HepG2 (cell line): Measurements from ENCODE around the gene CLIC3. TPM values are rescaled to one million over a fixed set of nuclear protein-coding genes. Genes with fewer than 3 reads are reported as not detected.

Source experiments
- ATAC-seq: fragments of 200-7000 bp; cut with Tn5 transposase; 3 replicates; pipeline ENCODE4 v1.9.1; 2020; ENCODE audit warnings: mild to moderate bottlenecking, moderate library complexity
- BruUV-seq: library from RNA; stranded (reverse); fragments of 400-500 nt; replicated peaks from 2 replicates; lab custom pipeline; 2021; lab: Mats Ljungman, UMichigan
- CTCF ChIA-PET: fragments of 300-600 bp; formaldehyde crosslinking; extraction: SDS; loops from one replicate; lab custom pipeline; 2021; ENCODE audit warnings: low total read pairs, inconsistent platforms, low intra/inter-chr PET ratio; lab: Yijun Ruan, JAX
- POLR2A ChIA-PET: fragments of 350-600 bp; sonication (Branson Sonifier 250); formaldehyde crosslinking; loops from one replicate; lab custom pipeline; 2020; ENCODE audit warnings: antibody characterized with exemption, inconsistent platforms; lab: Yijun Ruan, JAX
- DNase-seq: peaks from one replicate; pipeline ENCODE4 v3.0.0-alpha.2; 2015; ENCODE audit warnings: low spot score
- FAIRE-seq: peaks from 3 replicates; lab custom pipeline; 2011; peaks lifted over from hg19 to GRCh38; lab: Jason Lieb, UNC
- H2AFZ ChIP-seq: one replicate; pipeline ENCODE4 v1.6.1; 2011; ENCODE audit warnings: low read length, inconsistent platforms
- H3K27ac ChIP-seq: fragments of 300-600 bp; 3 replicates; pipeline ENCODE4 v1.8.0; 2011; ENCODE audit warnings: mixed run types, mild to moderate bottlenecking, mixed read lengths, low read length, inconsistent platforms; ENCODE audit not compliant: insufficient read depth; ENCODE audit errors: extremely low read length
- H3K27me3 ChIP-seq, 2 experiments: fragments of 200-600 bp in 1 of 2; 2 replicates in 1 of 2; 3 replicates in 1 of 2; pipeline versions ENCODE4 v1.6.0 to v1.8.0; 2011; ENCODE audit warnings: low read length in 2 of 2, mild to moderate bottlenecking in 2 of 2, moderate library complexity in 2 of 2, inconsistent platforms in 1 of 2; ENCODE audit not compliant: insufficient read depth in 2 of 2, control insufficient read depth in 1 of 2
- H3K36me3 ChIP-seq, 2 experiments: fragments of 200-600 bp in 1 of 2; replicated peaks in 1 of 2; 2 replicates in 1 of 2; 3 replicates in 1 of 2; pipeline versions ENCODE4 v1.5.1 to v1.8.0; 2011; ENCODE audit warnings: low read length in 2 of 2, inconsistent platforms in 1 of 2; ENCODE audit not compliant: insufficient read depth in 2 of 2, control insufficient read depth in 1 of 2
- H3K4me1 ChIP-seq: 2 replicates; pipeline ENCODE4 v1.5.1; 2012; ENCODE audit warnings: low read length, inconsistent platforms; ENCODE audit not compliant: insufficient read depth
- H3K4me2 ChIP-seq: 2 replicates; pipeline ENCODE4 v1.6.0; 2011; ENCODE audit warnings: low read depth, low read length, inconsistent platforms
- H3K4me3 ChIP-seq, 3 experiments: fragments of 200-600 bp in 1 of 3; sonication (generic), shearing (Covaris generic) in 1 of 3; replicated peaks in 1 of 3; 2 replicates each; pipeline ENCODE4 v1.5.1; 2011 to 2016; ENCODE audit warnings: low read length in 3 of 3, inconsistent platforms in 2 of 3, low read depth in 2 of 3, mild to moderate bottlenecking in 2 of 3, control low read depth in 1 of 3, mixed read lengths in 1 of 3; ENCODE audit not compliant: insufficient read depth in 1 of 3
- H3K79me2 ChIP-seq: one replicate; pipeline ENCODE4 v1.6.1; 2011; ENCODE audit warnings: low read length, inconsistent platforms; ENCODE audit not compliant: insufficient read depth
- H3K9ac ChIP-seq: 2 replicates; pipeline ENCODE4 v1.6.0; 2011; ENCODE audit warnings: mild to moderate bottlenecking, low read depth, low read length, inconsistent platforms; ENCODE audit not compliant: insufficient read depth
- H3K9me3 ChIP-seq: 2 replicates; pipeline ENCODE4 v1.5.1; 2012; ENCODE audit warnings: mild to moderate bottlenecking, low read length
- H4K20me1 ChIP-seq: 2 replicates; pipeline ENCODE4 v1.6.0; 2011; ENCODE audit warnings: inconsistent platforms, mild to moderate bottlenecking, low read length, moderate library complexity; ENCODE audit not compliant: insufficient read depth
- WGBS: methylation state at CpG from one replicate; pipeline ENCODE4 v1.1.6; 2017; ENCODE audit warnings: low lambda C conversion rate; 5-methylcytosine and 5-hydroxymethylcytosine counted together
- in situ Hi-C: cut with HindIII; loops from 2 replicates; pipeline ENCODE4 v1.10.0; 2017; ENCODE audit warnings: low pct_unique_long_range_greater_than_20kb; ENCODE audit not compliant: extremely low pct_ligation_motif_present
- intact Hi-C: fragments of 100-400 bp; cut with micrococcal nuclease; formaldehyde crosslinking; loops from one replicate; pipeline ENCODE4 v1.10.0; 2022; ENCODE audit not compliant: unreplicated experiment
- polyA plus RNA-seq, 8 experiments: library from polyadenylated mRNA; depleted of rRNA in 3 of 8; stranded (reverse) in 7 of 8; unstranded in 1 of 8; fragments of >200 nt; fragmentation: Illumina TruSeq in 4 of 8; extraction: Trizol in 4 of 8; gene quantifications; 2 replicates each; pipeline versions ENCODE4 v1.2.1 to v1.2.3, GENCODE V29; 2011 to 2016; ENCODE audit warnings: low read depth in 4 of 8, missing spikeins in 1 of 8, mixed read lengths in 1 of 8; ENCODE audit not compliant: insufficient read depth in 1 of 8
- total RNA-seq, 5 experiments: library from RNA; depleted of rRNA; stranded (reverse); fragments of >200 nt; fragmentation: Illumina TruSeq; extraction: Trizol; gene quantifications; 2 replicates each; pipeline ENCODE4 v1.2.3, GENCODE V29; 2016; ENCODE audit warnings: low read depth in 1 of 5
- TF ChIP-seq, protein P1 (sequence below): sonication (generic); formaldehyde crosslinking; IDR thresholded peaks from 2 replicates; pipeline ENCODE4 v1.4.0; 2020; ENCODE audit warnings: mild to moderate bottlenecking, missing genetic modification reagents, borderline replicate concordance
- TF ChIP-seq, protein P2 (sequence below): IDR thresholded peaks from 2 replicates; pipeline ENCODE4 v1.6.1; 2016; ENCODE audit warnings: missing genetic modification reagents, missing compliant biosample characterization
- TF ChIP-seq, protein P3 (sequence below): sonication (generic); formaldehyde crosslinking; IDR thresholded peaks from 2 replicates; pipeline ENCODE4 v1.5.0; 2020; ENCODE audit warnings: mild to moderate bottlenecking, missing genetic modification reagents, moderate library complexity
- TF ChIP-seq, protein P4 (sequence below): IDR thresholded peaks from 2 replicates; pipeline ENCODE4 v1.6.1; 2012; ENCODE audit warnings: low read length, improper control_type of control experiment

Gene CLIC3
- total and polyA plus RNA-seq, 2 of the 13 experiments (the other 11 are each of a cell fraction or from before 2014, with no cell fraction given): 0.51 to 1.5 TPM

DNA sequence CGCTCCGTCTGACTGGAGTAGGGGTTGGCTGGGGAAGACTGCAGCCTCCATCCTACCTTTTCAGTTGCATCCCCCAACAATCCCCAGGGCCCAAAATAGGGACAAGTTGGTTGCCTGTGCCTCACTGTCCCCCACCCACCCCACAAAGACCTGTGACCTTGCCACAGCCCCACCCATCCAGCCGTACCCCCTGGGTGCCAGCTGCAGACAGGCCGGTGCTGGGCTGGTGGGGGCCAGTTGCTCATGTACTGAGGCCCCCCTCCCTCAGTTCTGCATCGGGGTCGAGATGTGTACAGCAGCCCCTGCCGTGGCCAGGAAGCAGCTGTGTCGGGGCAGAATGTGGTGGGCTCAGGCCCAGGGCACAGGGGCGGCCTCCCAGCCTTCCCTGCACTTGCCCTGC lies 13.2 kb downstream of the CLIC3 start (continued):
- TF ChIP-seq, protein P1, sequence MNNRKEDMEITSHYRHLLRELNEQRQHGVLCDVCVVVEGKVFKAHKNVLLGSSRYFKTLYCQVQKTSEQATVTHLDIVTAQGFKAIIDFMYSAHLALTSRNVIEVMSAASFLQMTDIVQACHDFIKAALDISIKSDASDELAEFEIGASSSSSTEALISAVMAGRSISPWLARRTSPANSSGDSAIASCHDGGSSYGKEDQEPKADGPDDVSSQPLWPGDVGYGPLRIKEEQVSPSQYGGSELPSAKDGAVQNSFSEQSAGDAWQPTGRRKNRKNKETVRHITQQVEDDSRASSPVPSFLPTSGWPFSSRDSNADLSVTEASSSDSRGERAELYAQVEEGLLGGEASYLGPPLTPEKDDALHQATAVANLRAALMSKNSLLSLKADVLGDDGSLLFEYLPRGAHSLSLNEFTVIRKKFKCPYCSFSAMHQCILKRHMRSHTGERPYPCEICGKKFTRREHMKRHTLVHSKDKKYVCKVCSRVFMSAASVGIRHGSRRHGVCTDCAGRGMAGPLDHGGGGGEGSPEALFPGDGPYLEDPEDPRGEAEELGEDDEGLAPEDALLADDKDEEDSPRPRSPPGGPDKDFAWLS (CRISPR knock-in tag): no peak
- TF ChIP-seq, all 625 proteins: peak for 0

DNA sequence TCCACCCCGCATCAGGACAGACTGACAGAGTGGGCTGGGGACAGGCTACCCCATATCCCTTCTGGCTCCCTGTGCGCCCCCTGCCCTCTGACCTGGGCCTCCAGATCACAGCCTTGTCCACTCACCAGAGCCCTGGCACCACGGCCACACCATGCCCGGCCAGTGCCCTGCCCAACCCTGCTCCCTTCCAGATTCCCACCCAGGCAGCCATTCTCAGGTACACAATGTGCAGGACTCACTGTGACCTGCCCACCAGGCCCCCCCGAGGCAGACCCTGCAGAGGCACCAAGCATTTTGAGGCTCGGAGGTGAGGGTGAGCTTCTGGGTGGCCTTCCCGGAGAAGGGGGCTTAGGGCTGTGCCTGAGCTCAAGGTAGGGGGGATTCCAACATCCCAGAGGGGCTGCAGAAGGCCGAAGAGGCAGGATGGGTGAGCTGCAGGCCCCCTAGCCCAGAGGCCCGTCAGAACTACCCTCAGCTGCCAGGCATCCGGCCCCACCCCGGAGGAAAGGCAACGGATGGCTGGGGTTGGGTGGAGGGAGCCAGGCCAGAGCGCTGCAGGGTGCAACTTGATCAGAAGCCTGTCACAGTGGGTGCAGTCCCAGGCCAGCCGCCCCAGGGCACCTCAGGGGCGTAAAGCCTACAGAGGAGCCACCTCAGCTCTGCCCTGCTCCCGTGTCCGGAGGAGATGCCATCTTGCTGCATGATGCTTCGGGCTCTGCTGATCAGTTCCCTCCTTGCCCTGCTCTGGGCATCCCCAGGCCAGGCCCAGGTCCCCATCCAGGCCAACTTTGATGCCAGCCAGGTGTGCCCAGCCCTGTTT lies 13.9 kb downstream of the CLIC3 start, which contains the start of gene LCNL1:
TSS of gene LCNL1 (plus strand) at position 762 of the 820 bp plus-strand sequence. CDS start 594 bp downstream, outside the sequence.
- POLR2A ChIA-PET: no interaction called here
- in situ Hi-C loops: no loop called here

More for the DNA sequence above, 13.9 kb downstream of the CLIC3 start, which contains the start of gene LCNL1:
- no peak for ATAC-seq
- TF ChIP-seq, protein P2, sequence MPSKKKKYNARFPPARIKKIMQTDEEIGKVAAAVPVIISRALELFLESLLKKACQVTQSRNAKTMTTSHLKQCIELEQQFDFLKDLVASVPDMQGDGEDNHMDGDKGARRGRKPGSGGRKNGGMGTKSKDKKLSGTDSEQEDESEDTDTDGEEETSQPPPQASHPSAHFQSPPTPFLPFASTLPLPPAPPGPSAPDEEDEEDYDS: no peak
- TF ChIP-seq, protein P3, sequence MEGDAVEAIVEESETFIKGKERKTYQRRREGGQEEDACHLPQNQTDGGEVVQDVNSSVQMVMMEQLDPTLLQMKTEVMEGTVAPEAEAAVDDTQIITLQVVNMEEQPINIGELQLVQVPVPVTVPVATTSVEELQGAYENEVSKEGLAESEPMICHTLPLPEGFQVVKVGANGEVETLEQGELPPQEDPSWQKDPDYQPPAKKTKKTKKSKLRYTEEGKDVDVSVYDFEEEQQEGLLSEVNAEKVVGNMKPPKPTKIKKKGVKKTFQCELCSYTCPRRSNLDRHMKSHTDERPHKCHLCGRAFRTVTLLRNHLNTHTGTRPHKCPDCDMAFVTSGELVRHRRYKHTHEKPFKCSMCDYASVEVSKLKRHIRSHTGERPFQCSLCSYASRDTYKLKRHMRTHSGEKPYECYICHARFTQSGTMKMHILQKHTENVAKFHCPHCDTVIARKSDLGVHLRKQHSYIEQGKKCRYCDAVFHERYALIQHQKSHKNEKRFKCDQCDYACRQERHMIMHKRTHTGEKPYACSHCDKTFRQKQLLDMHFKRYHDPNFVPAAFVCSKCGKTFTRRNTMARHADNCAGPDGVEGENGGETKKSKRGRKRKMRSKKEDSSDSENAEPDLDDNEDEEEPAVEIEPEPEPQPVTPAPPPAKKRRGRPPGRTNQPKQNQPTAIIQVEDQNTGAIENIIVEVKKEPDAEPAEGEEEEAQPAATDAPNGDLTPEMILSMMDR (CRISPR knock-in tag): 0 out of 2 replicates have a peak, but pooled peaks have one; percentile 3
- TF ChIP-seq, protein P4, sequence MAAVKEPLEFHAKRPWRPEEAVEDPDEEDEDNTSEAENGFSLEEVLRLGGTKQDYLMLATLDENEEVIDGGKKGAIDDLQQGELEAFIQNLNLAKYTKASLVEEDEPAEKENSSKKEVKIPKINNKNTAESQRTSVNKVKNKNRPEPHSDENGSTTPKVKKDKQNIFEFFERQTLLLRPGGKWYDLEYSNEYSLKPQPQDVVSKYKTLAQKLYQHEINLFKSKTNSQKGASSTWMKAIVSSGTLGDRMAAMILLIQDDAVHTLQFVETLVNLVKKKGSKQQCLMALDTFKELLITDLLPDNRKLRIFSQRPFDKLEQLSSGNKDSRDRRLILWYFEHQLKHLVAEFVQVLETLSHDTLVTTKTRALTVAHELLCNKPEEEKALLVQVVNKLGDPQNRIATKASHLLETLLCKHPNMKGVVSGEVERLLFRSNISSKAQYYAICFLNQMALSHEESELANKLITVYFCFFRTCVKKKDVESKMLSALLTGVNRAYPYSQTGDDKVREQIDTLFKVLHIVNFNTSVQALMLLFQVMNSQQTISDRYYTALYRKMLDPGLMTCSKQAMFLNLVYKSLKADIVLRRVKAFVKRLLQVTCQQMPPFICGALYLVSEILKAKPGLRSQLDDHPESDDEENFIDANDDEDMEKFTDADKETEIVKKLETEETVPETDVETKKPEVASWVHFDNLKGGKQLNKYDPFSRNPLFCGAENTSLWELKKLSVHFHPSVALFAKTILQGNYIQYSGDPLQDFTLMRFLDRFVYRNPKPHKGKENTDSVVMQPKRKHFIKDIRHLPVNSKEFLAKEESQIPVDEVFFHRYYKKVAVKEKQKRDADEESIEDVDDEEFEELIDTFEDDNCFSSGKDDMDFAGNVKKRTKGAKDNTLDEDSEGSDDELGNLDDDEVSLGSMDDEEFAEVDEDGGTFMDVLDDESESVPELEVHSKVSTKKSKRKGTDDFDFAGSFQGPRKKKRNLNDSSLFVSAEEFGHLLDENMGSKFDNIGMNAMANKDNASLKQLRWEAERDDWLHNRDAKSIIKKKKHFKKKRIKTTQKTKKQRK: no peak
- BruUV-seq: no TSS peak
- H3K9ac ChIP-seq: no peak within 1 kb of the TSS
- H3K4me1 ChIP-seq: peaks cover 39% of the 10 kb centered on the region
- H3K36me3 ChIP-seq: no peaks in the 10 kb centered on the region
- no peak for DNase-seq
- H3K4me2 ChIP-seq: peak within 1 kb of the TSS; percentile 29; the same call in 1 of the 2 replicates
- H3K79me2 ChIP-seq: no peaks in the 10 kb centered on the region
- intact Hi-C loops: no loop called here
- no peaks in the 10 kb centered on the region for H3K9me3 ChIP-seq
- WGBS: 23% methylated on average over 6 of the region's 18 CpGs
- peaks cover 1 to 48% of the 10 kb centered on the region in 2 experiments; a peak in 4 of 5 replicates for H3K27me3 ChIP-seq
- no peak within 1 kb of the TSS for H2AFZ ChIP-seq
- no peak within 1 kb of the TSS for H3K27ac ChIP-seq
- H3K4me3 ChIP-seq: no peak within 1 kb of the TSS
- no peak for FAIRE-seq
- no peaks in the 10 kb centered on the region for H4K20me1 ChIP-seq
- CTCF ChIA-PET: no interaction called here
